A549 (cell line): ENCODE measurements around the gene IQSEC3.

Source experiments
- CHD2 ChIP-seq: fragments of 150-350 bp; IDR thresholded peaks from 2 replicates; pipeline ENCODE4 v1.6.1; 2014; ENCODE audit warnings: low read length; ENCODE audit not compliant: partially characterized antibody
- CHD4 ChIP-seq: fragments of 200-600 bp; sonication (generic); IDR thresholded peaks from 2 replicates; pipeline ENCODE4 v1.6.1; 2016; ENCODE audit warnings: antibody characterized with exemption, mild to moderate bottlenecking, borderline replicate concordance
- EP300 ChIP-seq, 2 experiments: fragments of >200 bp; sonication (Bioruptor Twin); formaldehyde crosslinking; IDR thresholded peaks; 2 replicates in 1 of 2; 3 replicates in 1 of 2; pipeline ENCODE4 v1.6.1; 2016 to 2017
- HEYL ChIP-seq: fragments of 250-450 bp; sonication (Bioruptor Pico); IDR thresholded peaks from 2 replicates; pipeline ENCODE4 v1.8.0; 2021; ENCODE audit warnings: mild to moderate bottlenecking, moderate library complexity
- HMGXB4 ChIP-seq: fragments of 250-450 bp; sonication (Bioruptor Pico); IDR thresholded peaks from 2 replicates; pipeline ENCODE4 v1.5.0; 2021; ENCODE audit warnings: mild to moderate bottlenecking, moderate library complexity, borderline replicate concordance
- PBX3 ChIP-seq: IDR thresholded peaks from 2 replicates; pipeline ENCODE4 v1.6.1; 2012
- POLR2A ChIP-seq: IDR thresholded peaks from 2 replicates; pipeline ENCODE4 v1.6.1; 2012; ENCODE audit warnings: mild to moderate bottlenecking, low read length
- RCOR1 ChIP-seq: fragments of 150-350 bp; IDR thresholded peaks from 2 replicates; pipeline ENCODE4 v1.6.1; 2014; ENCODE audit warnings: antibody characterized with exemption, low read length, low read depth
- REST ChIP-seq: fragments of 200-600 bp; sonication (generic); IDR thresholded peaks from 2 replicates; pipeline ENCODE4 v1.6.1; 2016; ENCODE audit warnings: antibody characterized with exemption, mild to moderate bottlenecking, moderate library complexity
- SREBF2 ChIP-seq: fragments of 450-650 bp; IDR thresholded peaks from 2 replicates; pipeline ENCODE4 v1.6.1; 2014; ENCODE audit warnings: mild to moderate bottlenecking, moderate library complexity
- TF ChIP-seq, protein P1 (sequence below): fragments of >200 bp; sonication (Bioruptor Twin); formaldehyde crosslinking; IDR thresholded peaks from 3 replicates; pipeline ENCODE4 v1.5.1; 2016

DNA sequence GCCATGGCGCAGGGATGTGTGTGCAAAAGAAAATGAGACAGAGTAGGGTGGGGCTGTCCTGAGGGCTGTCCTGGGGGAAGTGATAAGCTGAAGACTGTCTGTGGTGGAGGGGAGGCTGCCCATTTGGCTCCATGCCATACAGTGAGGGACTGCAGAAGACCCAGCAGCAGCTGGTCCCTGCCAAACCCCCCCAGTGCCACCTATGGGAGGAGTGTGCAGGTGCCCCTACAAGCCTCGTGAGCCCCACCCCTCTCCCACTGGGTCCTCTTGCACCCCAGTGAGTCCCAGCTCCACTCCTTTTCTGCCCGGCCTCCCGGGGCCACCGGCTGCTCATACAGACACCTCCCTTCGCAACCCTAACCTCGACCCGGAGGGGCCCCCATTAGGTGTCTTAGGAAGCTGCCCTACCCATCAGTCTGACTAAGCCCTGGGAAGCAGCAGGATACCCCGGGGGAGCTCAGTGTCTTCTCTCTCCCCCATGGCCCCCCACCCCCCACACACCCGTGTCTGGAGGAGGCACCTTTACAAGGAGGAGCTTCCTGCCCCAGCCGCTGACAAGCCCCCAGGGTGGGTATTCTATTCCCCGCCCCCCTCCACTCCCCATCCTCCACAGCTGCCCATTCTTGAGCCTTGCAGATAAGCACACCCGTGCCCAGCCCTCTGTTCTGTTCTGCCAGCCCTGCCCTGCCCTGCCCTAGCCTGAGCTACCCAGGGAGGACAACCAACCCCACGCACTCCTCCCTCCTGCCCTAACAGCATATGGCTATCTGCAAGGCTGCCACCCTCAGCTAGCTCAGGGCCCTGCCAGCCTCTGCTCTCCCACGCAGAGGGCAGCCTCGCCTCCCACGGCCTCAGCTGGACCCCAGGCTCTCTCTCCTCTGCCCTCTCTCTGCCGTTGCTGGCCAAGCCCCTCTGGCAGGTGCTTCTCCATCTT lies 105.4 kb downstream of the IQSEC3 start:
- TF ChIP-seq SREBF2 (no peak), POLR2A (no peak), REST (no peak), CHD2 (no peak), RCOR1 (no peak), HMGXB4 (CRISPR knock-in tag) (no peak), EP300 (IDR thresholded peaks at IDR 0.05) (no peak), HEYL (CRISPR knock-in tag) (no peak), PBX3 (no peak), CHD4 (no peak)
- TF ChIP-seq, protein P1, sequence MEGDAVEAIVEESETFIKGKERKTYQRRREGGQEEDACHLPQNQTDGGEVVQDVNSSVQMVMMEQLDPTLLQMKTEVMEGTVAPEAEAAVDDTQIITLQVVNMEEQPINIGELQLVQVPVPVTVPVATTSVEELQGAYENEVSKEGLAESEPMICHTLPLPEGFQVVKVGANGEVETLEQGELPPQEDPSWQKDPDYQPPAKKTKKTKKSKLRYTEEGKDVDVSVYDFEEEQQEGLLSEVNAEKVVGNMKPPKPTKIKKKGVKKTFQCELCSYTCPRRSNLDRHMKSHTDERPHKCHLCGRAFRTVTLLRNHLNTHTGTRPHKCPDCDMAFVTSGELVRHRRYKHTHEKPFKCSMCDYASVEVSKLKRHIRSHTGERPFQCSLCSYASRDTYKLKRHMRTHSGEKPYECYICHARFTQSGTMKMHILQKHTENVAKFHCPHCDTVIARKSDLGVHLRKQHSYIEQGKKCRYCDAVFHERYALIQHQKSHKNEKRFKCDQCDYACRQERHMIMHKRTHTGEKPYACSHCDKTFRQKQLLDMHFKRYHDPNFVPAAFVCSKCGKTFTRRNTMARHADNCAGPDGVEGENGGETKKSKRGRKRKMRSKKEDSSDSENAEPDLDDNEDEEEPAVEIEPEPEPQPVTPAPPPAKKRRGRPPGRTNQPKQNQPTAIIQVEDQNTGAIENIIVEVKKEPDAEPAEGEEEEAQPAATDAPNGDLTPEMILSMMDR: no peak
